Superior temporal gyrus (tissue), 1 donor: Measurements from ENCODE around the gene TBC1D22A.

Experiments used
- DNase-seq: peaks from one replicate; pipeline ENCODE4 v3.0.0-alpha.2; 2016; ENCODE audit errors: extremely low spot score

The TBC1D22A gene

GRCh38 chr22:47215851-47216250 is 453.4 kb downstream of the TBC1D22A start:
- no peak for DNase-seq

DNA sequence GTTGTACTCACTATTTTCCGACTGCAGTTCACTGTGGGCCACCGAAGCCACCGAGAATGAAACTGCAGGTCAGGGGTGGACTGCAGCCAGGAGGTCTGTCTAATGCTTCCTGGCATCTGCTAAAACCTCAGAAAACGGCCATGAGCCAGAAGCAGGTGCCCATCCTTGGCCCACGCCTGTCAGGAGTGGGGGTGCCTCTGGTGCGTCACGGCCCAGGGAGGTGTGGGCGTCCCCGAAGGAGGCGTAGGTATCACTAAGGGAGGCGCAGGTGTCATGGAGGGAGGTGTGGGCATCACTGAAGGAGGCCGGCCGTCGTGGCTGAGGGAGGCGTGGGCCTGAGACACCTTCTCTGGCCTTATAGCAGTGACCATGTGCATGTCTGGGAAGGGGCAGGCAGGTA is 456.2 kb downstream of the TBC1D22A start:
- DNase-seq, result no peak

DNA sequence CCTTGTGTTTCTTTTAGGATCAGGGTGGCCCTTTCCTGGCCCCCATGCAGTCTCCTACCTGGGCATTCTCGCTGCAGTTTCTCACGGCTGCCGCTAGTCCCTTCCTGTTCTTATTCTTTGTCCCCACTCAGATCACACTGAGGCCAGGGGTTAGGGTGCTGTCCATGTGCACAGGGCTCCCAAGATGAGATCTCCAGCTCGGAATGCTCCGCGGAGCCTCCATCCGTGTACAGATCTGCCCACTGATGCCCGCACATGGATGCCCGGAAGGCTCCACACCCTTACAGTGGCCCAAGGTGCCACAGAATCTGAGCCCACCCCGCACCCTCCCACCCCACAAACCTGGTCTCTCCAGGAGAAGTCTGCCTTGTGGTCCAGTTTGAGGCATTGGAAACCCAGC is 457.3 kb downstream of the TBC1D22A start:
- DNase-seq, result no peak

DNA sequence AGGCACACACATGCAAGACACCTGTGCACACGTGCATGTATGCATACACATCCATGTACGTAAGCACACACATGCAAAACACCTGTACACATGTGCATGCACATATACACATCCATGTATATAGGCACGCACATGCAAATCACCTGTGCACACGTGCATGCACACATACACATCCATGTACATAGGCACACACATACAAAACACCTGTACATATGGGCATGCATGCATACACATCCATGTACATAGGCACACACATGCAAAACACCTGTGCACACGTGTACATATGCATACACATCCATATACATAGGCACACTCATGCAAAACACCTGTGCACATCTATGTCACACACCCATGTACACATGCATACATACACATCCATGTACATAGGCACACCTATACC is 458.3 kb downstream of the TBC1D22A start:
- no peak for DNase-seq

- no peak for DNase-seq
Observed at GRCh38 chr22:47221840-47222615, 459.6 kb downstream of the TBC1D22A start.
